ENCODE measurements around the gene FAAP20.

Gene FAAP20

DNA sequence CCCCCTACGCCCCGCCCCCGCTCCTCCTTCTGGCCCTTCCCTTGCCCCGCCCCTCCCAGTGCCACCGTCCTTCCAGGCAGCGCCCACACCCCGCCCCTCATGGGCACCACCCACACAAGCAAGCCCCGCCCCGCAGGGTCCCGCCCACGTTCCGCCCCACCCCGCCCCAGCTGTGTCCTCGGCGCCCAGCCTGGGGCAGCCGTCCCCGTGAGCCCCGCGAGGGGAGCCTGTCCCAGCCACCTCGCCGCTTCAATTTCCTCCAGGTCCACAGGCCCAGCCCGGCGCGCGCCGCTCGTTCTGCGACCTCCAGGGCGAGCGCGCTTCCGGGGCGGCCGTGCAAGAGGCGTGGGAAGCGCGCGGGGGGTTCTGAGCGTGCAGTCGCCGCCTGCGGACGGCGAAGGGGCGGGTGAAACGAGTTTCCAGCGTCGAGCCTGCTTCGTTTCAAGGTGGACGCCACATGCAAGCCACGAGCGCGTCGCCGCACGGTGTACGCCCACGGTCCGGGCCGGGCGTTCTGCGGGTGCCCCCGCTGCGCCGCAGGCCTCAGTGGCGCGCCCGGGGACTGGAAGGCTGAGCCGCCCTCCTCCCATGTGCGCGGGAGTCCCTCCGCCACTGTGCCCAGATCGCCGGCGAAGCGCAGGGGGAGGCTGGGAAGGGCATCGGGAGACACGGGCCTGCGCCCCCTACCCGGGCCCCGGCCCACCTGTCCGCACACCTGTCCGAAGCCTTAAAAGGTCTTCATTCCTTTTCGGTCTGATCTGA is 10.8 kb upstream of the FAAP20 start:
- H3K23ac ChIP-seq (ENCODE audit: low read length in 2 of 2) = peak overlapping the region in 1 of 2 experiments; percentile 77
- H2AFZ ChIP-seq (ENCODE audit: low read depth, low read length) = peak overlapping the region; percentile 8
- H2BK15ac ChIP-seq (ENCODE audit: low read depth, poor library complexity, severe bottlenecking) = peak overlapping the region; percentile 52
- peaks cover 55% of the 10 kb centered on the region for H3K4me1 ChIP-seq (ENCODE audit: control insufficient read depth, insufficient read depth, low read depth, low read length)
- peak overlapping the region; percentile 58 for H3K9ac ChIP-seq (ENCODE audit: low read length)
- peak overlapping the region; percentile 36 for H2BK120ac ChIP-seq (ENCODE audit: low read depth, low read length)
- no peak overlapping the region for H3K27ac ChIP-seq (ENCODE audit: low read length, poor library complexity, severe bottlenecking)
- peak overlapping the region; percentile 74 to 93 for H3K18ac ChIP-seq (ENCODE audit: low read depth in 1 of 2, low read length in 2 of 2)
- peak overlapping the region; percentile 84 for H3K4me2 ChIP-seq (ENCODE audit: low read length, poor library complexity, severe bottlenecking)
- H4K91ac ChIP-seq (ENCODE audit: low read length) = peak overlapping the region; percentile 83
- no peak overlapping the region for H2BK5ac ChIP-seq (ENCODE audit: low read depth, low read length, poor library complexity, severe bottlenecking)
- no peaks in the 10 kb centered on the region for H3K36me3 ChIP-seq (ENCODE audit: control insufficient read depth in 1 of 2, insufficient read depth in 2 of 2, low read depth in 1 of 2, low read length in 2 of 2)
- H3K79me1 ChIP-seq (replicated peaks; ENCODE audit: low read length, poor library complexity, severe bottlenecking) = peaks cover 6% of the 10 kb centered on the region
- H4K8ac ChIP-seq (ENCODE audit: low read length) = peak overlapping the region; percentile 96
- DNase-seq = peak; percentile 92
- 11% methylated on average over 75 of the region's 84 CpGs for whole genome bisulfite sequencing
- H3K4ac ChIP-seq (ENCODE audit: low read depth in 1 of 2, low read length in 2 of 2) = peak overlapping the region; percentile 6 to 93
- H3K14ac ChIP-seq (ENCODE audit: low read length in 2 of 2) = peak overlapping the region in 1 of 2 experiments; percentile 67
- peak overlapping the region; percentile 3 for H2AK5ac ChIP-seq (ENCODE audit: low read length, severe bottlenecking)
- H3K27me3 ChIP-seq (ENCODE audit: control insufficient read depth in 1 of 2, insufficient read depth in 1 of 2, low read length in 2 of 2) = no peaks in the 10 kb centered on the region
- no peaks in the 10 kb centered on the region for H3K9me3 ChIP-seq (ENCODE audit: control insufficient read depth, low read length)
- peak overlapping the region; percentile 49 to 80 for H2BK12ac ChIP-seq (ENCODE audit: low read length in 2 of 2)
- peak overlapping the region; percentile 58 to 67 for H3K4me3 ChIP-seq (ENCODE audit: insufficient read depth in 1 of 2, low read depth in 1 of 2, low read length in 2 of 2)

DNA sequence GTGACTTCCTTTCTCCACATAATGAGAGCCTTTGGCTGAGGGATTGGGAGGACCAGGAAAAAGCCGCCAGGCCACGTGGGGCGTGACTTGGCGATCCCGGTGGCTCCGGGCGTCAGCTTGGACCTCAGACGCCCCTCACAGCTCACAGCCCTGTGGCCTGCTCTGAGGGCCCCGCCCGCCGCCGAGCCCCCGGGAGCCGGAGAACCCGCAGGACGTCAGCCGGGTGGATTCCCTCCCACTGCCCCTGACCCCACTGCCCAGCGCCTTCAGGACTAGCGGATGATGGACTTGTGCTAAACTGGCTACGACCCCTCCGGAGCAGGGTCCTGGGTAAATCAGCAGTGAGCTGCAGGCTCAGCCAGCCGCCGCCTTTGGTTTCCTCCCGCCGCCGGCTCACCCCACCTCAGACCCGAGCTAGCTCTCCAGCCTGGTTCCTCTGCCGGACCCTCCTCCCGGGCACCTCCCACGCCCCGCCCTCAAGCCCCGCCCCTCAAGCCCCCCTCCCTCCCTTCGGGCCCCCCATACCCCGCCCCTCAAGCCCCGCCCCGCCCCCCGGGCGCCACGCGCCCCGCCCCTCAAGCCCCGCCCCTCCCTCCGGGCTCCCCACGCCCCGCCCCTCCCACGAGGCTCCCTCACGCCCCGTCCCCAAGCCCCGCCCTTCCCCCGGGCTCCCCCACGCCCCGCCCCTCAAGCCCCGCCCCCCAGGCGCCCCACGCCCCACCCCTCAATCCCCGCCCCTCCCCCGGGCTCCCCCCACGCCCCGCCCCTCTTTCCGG is 10.0 kb upstream of the FAAP20 start:
- H3K9me3 ChIP-seq (ENCODE audit: control insufficient read depth, low read length) = no peaks in the 10 kb centered on the region
- no peak overlapping the region for H3K27ac ChIP-seq (ENCODE audit: low read length, poor library complexity, severe bottlenecking)
- peak; percentile 81 for DNase-seq
- H3K27me3 ChIP-seq (ENCODE audit: control insufficient read depth in 1 of 2, insufficient read depth in 1 of 2, low read length in 2 of 2) = no peaks in the 10 kb centered on the region
- H2BK120ac ChIP-seq (ENCODE audit: low read depth, low read length) = no peak overlapping the region
- peaks cover 6% of the 10 kb centered on the region for H3K79me1 ChIP-seq (replicated peaks; ENCODE audit: low read length, poor library complexity, severe bottlenecking)
- peak overlapping the region in 1 of 2 experiments; percentile 82 for H3K14ac ChIP-seq (ENCODE audit: low read length in 2 of 2)
- H3K4ac ChIP-seq (ENCODE audit: low read depth in 1 of 2, low read length in 2 of 2) = peak overlapping the region; percentile 8 to 57
- H4K91ac ChIP-seq (ENCODE audit: low read length) = peak overlapping the region; percentile 12
- peak overlapping the region; percentile 55 to 79 for H3K4me3 ChIP-seq (ENCODE audit: insufficient read depth in 1 of 2, low read depth in 1 of 2, low read length in 2 of 2)
- peak overlapping the region; percentile 89 to 90 for H3K18ac ChIP-seq (ENCODE audit: low read depth in 1 of 2, low read length in 2 of 2)
- H2AFZ ChIP-seq (ENCODE audit: low read depth, low read length) = peak overlapping the region; percentile 54
- 2% methylated on average over 8 of the region's 60 CpGs for WGBS
- peak overlapping the region; percentile 90 for H3K9ac ChIP-seq (ENCODE audit: low read length)
- peak overlapping the region; percentile 98 for H3K4me2 ChIP-seq (ENCODE audit: low read length, poor library complexity, severe bottlenecking)
- no peaks in the 10 kb centered on the region for H3K36me3 ChIP-seq (ENCODE audit: control insufficient read depth in 1 of 2, insufficient read depth in 2 of 2, low read depth in 1 of 2, low read length in 2 of 2)
- H2BK15ac ChIP-seq (ENCODE audit: low read depth, poor library complexity, severe bottlenecking) = no peak overlapping the region
- peak overlapping the region; percentile 76 for H4K8ac ChIP-seq (ENCODE audit: low read length)
- peak overlapping the region in 1 of 2 experiments; percentile 82 for H2BK12ac ChIP-seq (ENCODE audit: low read length in 2 of 2)
- no peak overlapping the region for H2AK5ac ChIP-seq (ENCODE audit: low read length, severe bottlenecking)
- no peak overlapping the region for H2BK5ac ChIP-seq (ENCODE audit: low read depth, low read length, poor library complexity, severe bottlenecking)
- peak overlapping the region in 1 of 2 experiments; percentile 75 for H3K23ac ChIP-seq (ENCODE audit: low read length in 2 of 2)
- H3K4me1 ChIP-seq (ENCODE audit: control insufficient read depth, insufficient read depth, low read depth, low read length) = peaks cover 48% of the 10 kb centered on the region

DNA sequence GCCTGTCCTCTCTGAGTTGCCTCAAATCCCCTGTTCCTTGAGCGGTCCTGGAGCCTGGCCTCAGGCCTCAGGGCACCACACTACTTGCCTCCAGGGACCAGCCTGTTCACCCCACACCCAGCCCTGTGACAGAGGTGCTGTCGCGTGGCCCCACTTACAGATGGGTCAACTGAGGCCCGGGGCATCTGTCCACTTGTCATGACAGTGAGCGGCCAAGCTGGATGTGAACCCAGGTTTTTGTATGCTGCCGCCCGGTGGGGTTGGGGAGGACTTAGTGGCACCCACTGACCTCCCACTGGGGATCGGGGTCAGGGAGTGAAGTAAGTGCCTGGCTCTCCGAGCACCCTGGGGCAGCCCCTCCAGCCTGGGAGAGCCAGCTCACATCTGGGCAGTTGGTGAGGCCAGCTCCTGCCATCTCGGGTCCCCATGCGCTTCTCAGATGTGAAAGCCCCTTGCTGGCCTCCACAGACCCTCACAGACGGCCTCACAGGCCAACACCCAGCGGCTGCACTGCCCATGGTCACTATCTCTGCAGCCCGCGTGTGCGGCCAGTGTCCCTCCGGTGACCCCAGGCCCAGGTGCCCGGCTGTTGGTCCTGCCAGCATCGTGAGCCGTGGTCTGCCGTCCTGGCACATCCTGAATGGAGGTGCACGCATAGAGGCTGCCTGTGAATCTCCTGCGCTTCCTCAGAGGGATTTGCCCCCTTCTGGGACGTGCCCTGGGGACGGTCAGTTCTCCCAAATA is 9.3 kb upstream of the FAAP20 start:
- Histone ChIP-seq H3K27me3 (ENCODE audit: control insufficient read depth in 1 of 2, insufficient read depth in 1 of 2, low read length in 2 of 2) (no peaks in the 10 kb centered on the region), H3K23ac (ENCODE audit: low read length in 2 of 2) (peak overlapping the region in 1 of 2 experiments; percentile 6), H3K9me3 (ENCODE audit: control insufficient read depth, low read length) (no peaks in the 10 kb centered on the region), H3K9ac (ENCODE audit: low read length) (peak overlapping the region; percentile 90), H2AFZ (ENCODE audit: low read depth, low read length) (peak overlapping the region; percentile 54), H2AK5ac (ENCODE audit: low read length, severe bottlenecking) (no peak overlapping the region), H2BK12ac (ENCODE audit: low read length in 2 of 2) (peak overlapping the region in 1 of 2 experiments; percentile 59), H2BK120ac (ENCODE audit: low read depth, low read length) (no peak overlapping the region), H4K91ac (ENCODE audit: low read length) (peak overlapping the region; percentile 12), H3K4ac (ENCODE audit: low read depth in 1 of 2, low read length in 2 of 2) (peak overlapping the region in 1 of 2 experiments; percentile 8), H3K4me1 (ENCODE audit: control insufficient read depth, insufficient read depth, low read depth, low read length) (peaks cover 47% of the 10 kb centered on the region), H3K36me3 (ENCODE audit: control insufficient read depth in 1 of 2, insufficient read depth in 2 of 2, low read depth in 1 of 2, low read length in 2 of 2) (no peaks in the 10 kb centered on the region), H3K79me1 (replicated peaks; ENCODE audit: low read length, poor library complexity, severe bottlenecking) (peaks cover 5% of the 10 kb centered on the region), H2BK5ac (ENCODE audit: low read depth, low read length, poor library complexity, severe bottlenecking) (no peak overlapping the region), H4K8ac (ENCODE audit: low read length) (peak overlapping the region; percentile 71), H2BK15ac (ENCODE audit: low read depth, poor library complexity, severe bottlenecking) (no peak overlapping the region), H3K14ac (ENCODE audit: low read length in 2 of 2) (peak overlapping the region in 1 of 2 experiments; percentile 19), H3K4me3 (ENCODE audit: insufficient read depth in 1 of 2, low read depth in 1 of 2, low read length in 2 of 2) (peak overlapping the region in 1 of 2 experiments; percentile 79), H3K18ac (ENCODE audit: low read depth in 1 of 2, low read length in 2 of 2) (peak overlapping the region; percentile 89 to 90), H3K27ac (ENCODE audit: low read length, poor library complexity, severe bottlenecking) (no peak overlapping the region), H3K4me2 (ENCODE audit: low read length, poor library complexity, severe bottlenecking) (peak overlapping the region; percentile 98)
- no peak for DNase-seq
- WGBS = 81% methylated on average over 22 of the region's 25 CpGs

All from mesenchymal stem cell (in vitro differentiated cells and primary cell).